ENCODE data around the gene CCDC83.

DNA sequence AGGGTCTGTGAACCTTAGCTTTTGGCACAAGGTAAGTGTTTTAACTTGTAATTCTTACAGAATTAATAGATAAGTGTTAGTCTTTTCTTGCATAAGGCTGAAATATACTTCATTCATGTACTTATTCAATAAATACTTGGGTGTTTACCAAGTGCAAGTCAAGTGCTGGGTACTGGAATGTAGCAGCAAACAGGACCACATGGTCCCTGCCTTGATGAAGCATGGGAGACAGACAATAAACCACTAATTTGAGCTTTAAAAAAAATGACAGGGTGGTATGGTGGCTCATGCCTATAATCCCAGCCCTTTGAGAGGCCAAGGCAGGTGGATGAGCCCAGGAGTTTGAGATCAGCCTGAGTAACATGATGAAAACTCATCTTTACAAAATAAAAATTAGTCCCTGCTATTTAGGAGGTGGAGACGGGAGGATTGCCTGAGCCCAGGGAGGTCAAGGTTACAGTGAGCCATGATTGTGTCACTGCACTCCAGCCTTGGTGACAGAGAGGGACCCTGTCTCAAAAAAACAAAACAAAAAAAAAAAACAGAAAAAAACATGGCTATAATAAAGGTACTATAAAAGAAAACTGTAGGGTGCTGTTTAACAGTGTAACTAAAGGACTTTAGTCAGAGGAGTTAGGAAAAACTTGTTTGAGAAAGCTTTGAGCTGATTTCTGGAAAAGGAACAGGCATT is 11.1 kb downstream of the CCDC83 start:
- TF ChIP-seq CTCF (conservative IDR thresholded peaks at IDR 0.05 in 1 of 2, IDR thresholded peaks at IDR 0.05 in 1 of 2; ENCODE audit: low read depth in 1 of 2, low read length in 2 of 2) (no peak), EZH2 (IDR thresholded peaks at IDR 0.05; ENCODE audit: low read length, missing control alignments) (no peak)

Data from fibroblast of lung (primary cell).